ENCODE results near the gene ELF4.

The ELF4 gene

DNA sequence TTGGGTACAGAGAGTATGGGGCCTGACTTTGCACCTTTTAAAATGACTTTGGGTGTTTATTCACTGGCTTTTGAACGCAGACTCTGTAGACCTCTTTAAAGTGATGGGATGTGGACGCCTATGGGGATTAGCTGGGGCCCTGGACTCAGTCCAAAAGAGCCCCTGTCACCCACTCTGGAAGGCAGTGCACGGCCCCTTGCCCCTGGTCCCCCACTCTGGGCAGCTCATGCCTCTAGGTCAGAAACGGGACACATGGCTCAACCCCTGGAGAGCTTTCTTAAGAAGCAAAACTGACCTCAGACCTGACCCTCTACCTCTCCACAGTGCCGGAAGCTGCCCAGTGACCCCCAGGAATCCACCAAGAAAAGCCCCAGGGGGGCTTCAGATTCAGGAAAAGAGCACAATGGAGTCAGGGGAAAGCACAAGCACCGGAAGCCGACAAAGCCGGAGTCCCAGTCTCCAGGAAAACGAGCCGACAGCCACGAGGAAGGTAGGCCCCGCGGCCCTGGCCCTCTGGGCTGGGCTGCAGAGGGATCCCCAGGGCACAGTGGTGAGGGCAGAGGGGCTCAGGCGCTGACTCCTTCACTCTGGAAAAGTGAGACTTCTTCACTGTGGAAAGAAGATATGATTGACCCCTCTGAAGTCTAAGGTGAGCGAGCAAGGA is 89.5 kb downstream of the ELF4 start:
- no peak overlapping the region for H3K4me3 ChIP-seq (ENCODE audit: low read depth, low read length)
- CTCF ChIA-PET = interaction anchor here (0.9 kb wide), 1 partner anchor 94 kb away, joined by 3 read pairs; no protein-coding TSS in a partner anchor
- TF ChIP-seq, protein P1, sequence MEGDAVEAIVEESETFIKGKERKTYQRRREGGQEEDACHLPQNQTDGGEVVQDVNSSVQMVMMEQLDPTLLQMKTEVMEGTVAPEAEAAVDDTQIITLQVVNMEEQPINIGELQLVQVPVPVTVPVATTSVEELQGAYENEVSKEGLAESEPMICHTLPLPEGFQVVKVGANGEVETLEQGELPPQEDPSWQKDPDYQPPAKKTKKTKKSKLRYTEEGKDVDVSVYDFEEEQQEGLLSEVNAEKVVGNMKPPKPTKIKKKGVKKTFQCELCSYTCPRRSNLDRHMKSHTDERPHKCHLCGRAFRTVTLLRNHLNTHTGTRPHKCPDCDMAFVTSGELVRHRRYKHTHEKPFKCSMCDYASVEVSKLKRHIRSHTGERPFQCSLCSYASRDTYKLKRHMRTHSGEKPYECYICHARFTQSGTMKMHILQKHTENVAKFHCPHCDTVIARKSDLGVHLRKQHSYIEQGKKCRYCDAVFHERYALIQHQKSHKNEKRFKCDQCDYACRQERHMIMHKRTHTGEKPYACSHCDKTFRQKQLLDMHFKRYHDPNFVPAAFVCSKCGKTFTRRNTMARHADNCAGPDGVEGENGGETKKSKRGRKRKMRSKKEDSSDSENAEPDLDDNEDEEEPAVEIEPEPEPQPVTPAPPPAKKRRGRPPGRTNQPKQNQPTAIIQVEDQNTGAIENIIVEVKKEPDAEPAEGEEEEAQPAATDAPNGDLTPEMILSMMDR (IDR thresholded peaks at IDR 0.05; ENCODE audit: insufficient read depth, low read length, missing control alignments) = no peak
- POLR2A ChIA-PET = no interaction called here
- no peak for DNase-seq (ENCODE audit: low read depth, low spot score)

DNA sequence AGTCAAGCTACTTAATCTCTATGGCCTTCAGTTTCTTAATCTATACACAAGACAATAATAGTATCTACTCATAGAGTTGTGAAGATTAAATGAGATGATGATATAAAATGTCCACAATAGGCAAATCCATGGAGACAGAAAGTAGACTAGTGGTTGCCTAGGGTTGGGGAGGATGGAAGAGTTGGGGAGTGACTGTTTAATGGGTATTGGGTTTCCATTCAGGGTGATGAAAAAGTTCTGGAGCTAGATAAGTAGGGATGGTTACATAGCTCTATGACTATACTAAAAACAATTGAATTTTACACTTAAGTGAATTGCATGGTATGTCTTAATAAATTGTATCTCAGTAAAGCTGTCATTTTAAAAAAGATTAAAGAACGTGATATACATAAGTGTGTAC is 92.2 kb downstream of the ELF4 start:
- H3K4me3 ChIP-seq (ENCODE audit: low read depth, low read length) = no peak overlapping the region
- TF ChIP-seq, protein P1 (IDR thresholded peaks at IDR 0.05; ENCODE audit: insufficient read depth, low read length, missing control alignments) = no peak
- CTCF ChIA-PET = interaction anchor here (0.8 to 3.6 kb wide), 4 partner anchors 10 to 93 kb away, joined by 3 to 21 read pairs (median 4); no protein-coding TSS in a partner anchor
- DNase-seq (ENCODE audit: low read depth, low spot score) = no peak
- POLR2A ChIA-PET = no interaction called here

DNA sequence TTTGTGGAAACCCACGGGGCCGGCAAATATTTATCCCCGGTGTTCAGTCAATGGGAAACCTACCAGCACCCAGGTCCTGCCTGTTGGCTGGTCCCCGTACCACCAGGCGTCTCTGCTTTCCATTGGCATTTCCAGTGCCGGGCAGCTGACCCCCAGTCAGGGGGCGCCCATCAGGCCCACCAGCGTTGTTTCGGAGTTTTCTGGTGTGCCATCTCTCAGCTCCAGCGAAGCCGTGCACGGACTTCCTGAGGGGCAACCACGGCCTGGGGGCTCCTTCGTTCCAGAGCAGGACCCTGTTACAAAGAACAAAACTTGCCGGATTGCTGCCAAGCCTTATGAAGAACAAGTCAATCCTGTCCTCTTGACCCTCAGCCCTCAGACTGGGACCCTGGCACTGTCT is 95.1 kb downstream of the ELF4 start:
- no peak for DNase-seq (ENCODE audit: low read depth, low spot score)
- CTCF ChIA-PET = interaction anchor here (1.1 kb wide), 1 partner anchor 13 kb away, joined by 3 read pairs; no protein-coding TSS in a partner anchor
- TF ChIP-seq, protein P1 (IDR thresholded peaks at IDR 0.05; ENCODE audit: insufficient read depth, low read length, missing control alignments) = no peak
- POLR2A ChIA-PET = no interaction called here
- H3K4me3 ChIP-seq (ENCODE audit: low read depth, low read length) = no peak overlapping the region

Measured in AG04449 (cell line).